H1 (cell line): ENCODE measurements around the gene DAGLA. TPM values are rescaled to one million over a fixed set of nuclear protein-coding genes. Genes with fewer than 3 reads are reported as not detected.

Experiments used
- CTCF ChIA-PET: fragments of 300-600 bp; sonication (Branson Sonifier 250); formaldehyde crosslinking; loops from one replicate; lab custom pipeline; 2021; ENCODE audit not compliant: partially characterized antibody; lab: Charles Lee
- POLR2A ChIA-PET: fragments of 300-600 bp; sonication (Branson Sonifier 250); formaldehyde crosslinking; loops from one replicate; lab custom pipeline; 2021; ENCODE audit warnings: inconsistent platforms; ENCODE audit not compliant: partially characterized antibody; lab: Charles Lee
- DNase-seq, 2 experiments: peaks; one replicate each; pipeline versions ENCODE4 v3.0.0 to v3.0.0-alpha.2; 2010 to 2022; ENCODE audit warnings: low spot score in 2 of 2, low read depth in 1 of 2, mixed read lengths in 1 of 2
- FAIRE-seq: peaks from 2 replicates; lab custom pipeline; 2011; peaks lifted over from hg19 to GRCh38; lab: Jason Lieb, UNC
- H2AFZ ChIP-seq: 2 replicates; pipeline ENCODE4 v1.8.1; 2012; ENCODE audit warnings: low read length, inconsistent platforms
- H2AK5ac ChIP-seq: 2 replicates; pipeline ENCODE4 v1.6.1; 2013; ENCODE audit warnings: low read depth, low read length
- H2BK120ac ChIP-seq: replicated peaks from 2 replicates; pipeline ENCODE3; 2013; ENCODE audit warnings: low read depth, low read length, inconsistent platforms
- H2BK12ac ChIP-seq: 2 replicates; pipeline ENCODE4 v1.6.1; 2013; ENCODE audit warnings: low read depth, low read length
- H2BK15ac ChIP-seq: 2 replicates; pipeline ENCODE4 v1.6.1; 2013; ENCODE audit warnings: low read length
- H2BK20ac ChIP-seq: 2 replicates; pipeline ENCODE4 v1.6.1; 2013; ENCODE audit warnings: low read length
- H2BK5ac ChIP-seq: 2 replicates; pipeline ENCODE4 v1.6.1; 2013; ENCODE audit warnings: low read depth, low read length
- H3K14ac ChIP-seq: 2 replicates; pipeline ENCODE4 v1.6.1; 2013; ENCODE audit warnings: inconsistent platforms; ENCODE audit not compliant: insufficient read length
- H3K18ac ChIP-seq: 2 replicates; pipeline ENCODE4 v1.6.1; 2013; ENCODE audit warnings: low read length; ENCODE audit errors: extremely low read depth
- H3K23ac ChIP-seq: 2 replicates; pipeline ENCODE4 v1.6.1; 2013; ENCODE audit warnings: inconsistent platforms; ENCODE audit not compliant: insufficient read length
- H3K23me2 ChIP-seq: 2 replicates; pipeline ENCODE4 v1.6.1; 2013; ENCODE audit warnings: low read depth, low read length
- H3K27ac ChIP-seq: 2 replicates; pipeline ENCODE4 v1.6.1; 2011; ENCODE audit warnings: low read depth, low read length, inconsistent platforms
- H3K27me3 ChIP-seq, 4 experiments: replicated peaks in 1 of 4; 1 replicate in 1 of 4; 2 replicates in 3 of 4; pipeline versions ENCODE4 v1.6.1 to v1.8.1; 2011 to 2013; ENCODE audit warnings: low read length in 3 of 4, mild to moderate bottlenecking in 3 of 4, inconsistent platforms in 2 of 4, mixed read lengths in 2 of 4, moderate library complexity in 1 of 4; ENCODE audit not compliant: control insufficient read depth in 3 of 4, insufficient read depth in 3 of 4; ENCODE audit errors: extremely low read depth in 1 of 4
- H3K36me3 ChIP-seq, 4 experiments: 2 replicates each; pipeline versions ENCODE4 v1.6.1 to v1.8.1; 2011 to 2013; ENCODE audit warnings: mild to moderate bottlenecking in 4 of 4, low read length in 3 of 4, moderate library complexity in 2 of 4, control low read depth in 1 of 4, inconsistent platforms in 1 of 4; ENCODE audit not compliant: insufficient read depth in 4 of 4, control insufficient read depth in 2 of 4
- H3K4ac ChIP-seq: replicated peaks from 2 replicates; pipeline ENCODE3; 2013; ENCODE audit warnings: low read length, low read depth, mixed read lengths, inconsistent platforms; ENCODE audit not compliant: insufficient read length
- H3K4me1 ChIP-seq, 4 experiments: replicated peaks in 1 of 4; 1 replicate in 1 of 4; 2 replicates in 3 of 4; pipeline versions ENCODE4 v1.6.1 to v1.8.1; 2011 to 2013; ENCODE audit warnings: low read length in 3 of 4, inconsistent platforms in 2 of 4, mixed read lengths in 1 of 4; ENCODE audit not compliant: insufficient read depth in 4 of 4, control insufficient read depth in 3 of 4
- H3K4me2 ChIP-seq, 2 experiments: 2 replicates each; pipeline versions ENCODE4 v1.6.1 to v1.8.1; 2011 to 2013; ENCODE audit warnings: low read depth in 2 of 2, low read length in 2 of 2, control low read depth in 1 of 2, inconsistent platforms in 1 of 2, mild to moderate bottlenecking in 1 of 2; ENCODE audit not compliant: insufficient read depth in 1 of 2
- H3K4me3 ChIP-seq, 4 experiments: fragments of 200-600, 300-600 bp in 1 of 4; sonication (generic), shearing (Covaris generic), sonication (Bioruptor Twin) in 1 of 4; 2 replicates each; pipeline versions ENCODE4 v1.5.1 to v1.8.1; 2011 to 2016; ENCODE audit warnings: low read length in 4 of 4, low read depth in 3 of 4, control low read depth in 2 of 4, inconsistent platforms in 2 of 4, mild to moderate bottlenecking in 2 of 4, mixed read lengths in 1 of 4, moderate library complexity in 1 of 4; ENCODE audit not compliant: insufficient read depth in 2 of 4; ENCODE audit errors: extremely low read depth in 1 of 4
- H3K56ac ChIP-seq: replicated peaks from 2 replicates; pipeline ENCODE3; 2013; ENCODE audit warnings: low read depth, mild to moderate bottlenecking, mixed read lengths, low read length, inconsistent platforms; ENCODE audit not compliant: insufficient read length
- H3K79me1 ChIP-seq: 2 replicates; pipeline ENCODE4 v1.6.1; 2013; ENCODE audit warnings: low read depth, low read length, control low read depth
- H3K79me2 ChIP-seq, 2 experiments: 2 replicates each; pipeline versions ENCODE4 v1.6.1 to v1.8.1; 2012 to 2013; ENCODE audit warnings: low read length in 2 of 2, mild to moderate bottlenecking in 2 of 2, inconsistent platforms in 1 of 2; ENCODE audit not compliant: insufficient read depth in 2 of 2, control insufficient read depth in 1 of 2
- H3K9ac ChIP-seq, 4 experiments: replicated peaks in 1 of 4; 1 replicate in 1 of 4; 2 replicates in 3 of 4; pipeline versions ENCODE4 v1.6.1 to v1.8.1; 2011 to 2013; ENCODE audit warnings: low read depth in 3 of 4, low read length in 3 of 4, control low read depth in 2 of 4, mild to moderate bottlenecking in 2 of 4, moderate library complexity in 2 of 4, inconsistent platforms in 1 of 4; ENCODE audit errors: extremely low read depth in 1 of 4
- H3K9me3 ChIP-seq, 2 experiments: 2 replicates each; pipeline versions ENCODE4 v1.6.1 to v1.8.1; 2012 to 2013; ENCODE audit warnings: mild to moderate bottlenecking in 2 of 2, moderate library complexity in 2 of 2, control low read depth in 1 of 2, inconsistent platforms in 1 of 2, low read depth in 1 of 2, low read length in 1 of 2, mixed read lengths in 1 of 2; ENCODE audit not compliant: insufficient read depth in 2 of 2
- H4K20me1 ChIP-seq, 2 experiments: replicated peaks in 1 of 2; 2 replicates each; pipeline versions ENCODE3 to v1.8.1; 2011 to 2013; ENCODE audit warnings: inconsistent platforms in 2 of 2, low read length in 2 of 2, mild to moderate bottlenecking in 1 of 2; ENCODE audit not compliant: insufficient read depth in 2 of 2, control insufficient read depth in 1 of 2
- H4K5ac ChIP-seq: 2 replicates; pipeline ENCODE4 v1.6.1; 2013; ENCODE audit warnings: low read length, low read depth, mixed read lengths, inconsistent platforms; ENCODE audit not compliant: insufficient read length
- H4K8ac ChIP-seq: 2 replicates; pipeline ENCODE4 v1.8.0; 2013; ENCODE audit warnings: mild to moderate bottlenecking, moderate library complexity, low read length, inconsistent platforms; ENCODE audit not compliant: insufficient read depth; ENCODE audit errors: extremely low read depth
- H4K91ac ChIP-seq: replicated peaks from 2 replicates; pipeline ENCODE3; 2013; ENCODE audit warnings: low read length, mixed read lengths, inconsistent platforms; ENCODE audit not compliant: insufficient read length
- ASH2L ChIP-seq: fragments of 200-600, 300-600 bp; sonication (generic); IDR thresholded peaks from one replicate; pipeline ENCODE4 v1.7.1; 2017; ENCODE audit warnings: low read length
- ATF2 ChIP-seq: IDR thresholded peaks from 2 replicates; pipeline ENCODE4 v1.6.1; 2012; ENCODE audit warnings: low read length, inconsistent platforms
- CBX5 ChIP-seq: fragments of 300-800, 300-1000 bp; sonication (generic); IDR thresholded peaks from 2 replicates; pipeline ENCODE4 v1.7.1; 2016; ENCODE audit warnings: antibody characterized with exemption, low read length, low read depth
- E2F6 ChIP-seq: IDR thresholded peaks from 2 replicates; pipeline ENCODE4 v1.6.1; 2012; ENCODE audit warnings: inconsistent platforms
- JUND ChIP-seq: IDR thresholded peaks from 2 replicates; pipeline ENCODE4 v1.6.1; 2011; ENCODE audit warnings: mild to moderate bottlenecking, improper control_type of control experiment, low read length
- MAFK ChIP-seq: IDR thresholded peaks from 2 replicates; pipeline ENCODE4 v1.6.1; 2012; ENCODE audit warnings: low read depth, mild to moderate bottlenecking, improper control_type of control experiment, low read length
- NRF1 ChIP-seq: IDR thresholded peaks from 2 replicates; pipeline ENCODE4 v1.6.1; 2011; ENCODE audit warnings: mild to moderate bottlenecking, low read depth, low read length, improper control_type of control experiment
- PHF8 ChIP-seq: fragments of 200-600 bp; sonication (generic); conservative IDR thresholded peaks from 2 replicates; pipeline ENCODE4 v1.7.1; 2012; ENCODE audit warnings: low read depth, mild to moderate bottlenecking, inconsistent platforms, low read length, moderate library complexity
- SUZ12 ChIP-seq: fragments of 200-600 bp; sonication (generic); IDR thresholded peaks from 2 replicates; pipeline ENCODE4 v1.6.1; 2012; ENCODE audit warnings: mild to moderate bottlenecking, inconsistent platforms, low read length, moderate library complexity, mixed read lengths
- TBP ChIP-seq: IDR thresholded peaks from 2 replicates; pipeline ENCODE4 v1.6.1; 2011; ENCODE audit warnings: low read depth, low read length, improper control_type of control experiment
- WGBS, 2 experiments: shearing (Covaris generic) in 1 of 2; methylation state at CpG; one replicate each; pipeline versions ENCODE4 v1.1.6 to v1.1.7; 2013 to 2015; ENCODE audit warnings: low lambda C conversion rate in 2 of 2, mixed read lengths in 2 of 2, inconsistent platforms in 1 of 2, low coverage in 1 of 2, missing lambda C conversion rate in 1 of 2; ENCODE audit not compliant: insufficient replicate concordance in 2 of 2, insufficient coverage in 1 of 2, insufficient read length in 1 of 2; ENCODE audit errors: extremely low coverage in 1 of 2, missing lambda C conversion rate in 1 of 2; 5-methylcytosine and 5-hydroxymethylcytosine counted together
- polyA plus RNA-seq, 7 experiments: library from polyadenylated mRNA; depleted of rRNA in 3 of 7; stranded (reverse) in 5 of 7; unstranded in 2 of 7; fragments of >200 nt in 5 of 7; fragments of 200-250 nt in 2 of 7; gene quantifications; 1 replicate in 5 of 7; 2 replicates in 1 of 7; 4 replicates in 1 of 7; pipeline versions ENCODE4 v1.2.1 to v1.2.3, GENCODE V29; 2011 to 2013; ENCODE audit warnings: missing spikeins in 2 of 7, mixed read lengths in 2 of 7
- total RNA-seq: library from RNA; stranded (reverse); fragmentation: NEBNext Ultra II Directional; extraction: Animal tissue kit (Norgen Biotek cat#: 25700); gene quantifications from 2 replicates; pipeline ENCODE4 v1.2.1, GENCODE V29; 2021

Gene DAGLA
- total and polyA plus RNA-seq, 2 of the 8 experiments (the other 6 are each of a cell fraction or from before 2014, with no cell fraction given): 3.6 to 6.6 TPM

- no peak overlapping the region for H2BK12ac ChIP-seq
- ChIA-PET POLR2A (interaction anchor here (1.0 to 5.2 kb wide), 5 partner anchors 9 to 33 kb away, joined by 3 to 56 read pairs (median 5); partner anchors contain the start of genes FEN1 and TMEM258), CTCF (interaction anchor here (0.5 to 7.2 kb wide), 9 partner anchors 8 to 63 kb away, joined by 4 to 48 read pairs (median 6); partner anchors contain the start of genes FEN1, MYRF and TMEM258)
- H4K91ac ChIP-seq: no peak overlapping the region
- no peaks in the 10 kb centered on the region; a peak in 1 of 8 replicates for H3K36me3 ChIP-seq
- H2BK120ac ChIP-seq: no peak overlapping the region
- H3K14ac ChIP-seq: no peak overlapping the region
- peaks cover 0 to 7% (median 5%) of the 10 kb centered on the region in 4 experiments; a peak in 6 of 7 replicates for H3K4me1 ChIP-seq
- H3K56ac ChIP-seq: no peak overlapping the region
- H3K4me3 ChIP-seq: no peak overlapping the region
- H2BK15ac ChIP-seq: no peak overlapping the region
- H3K4me2 ChIP-seq: no peak overlapping the region
- H2BK5ac ChIP-seq: no peak overlapping the region
- H3K79me1 ChIP-seq: no peaks in the 10 kb centered on the region
- H4K8ac ChIP-seq: peak overlapping the region; percentile 8; the same call in 1 of the 2 replicates
- H3K9me3 ChIP-seq: no peaks in the 10 kb centered on the region
- 93% methylated on average over 16 of the region's 24 CpGs; no CpG with 5 or more reads in 1 of the 2 experiments for WGBS, 2 experiments
- H4K5ac ChIP-seq: no peak overlapping the region
- FAIRE-seq: no peak
- no peak overlapping the region for H2AFZ ChIP-seq
- H3K18ac ChIP-seq: no peak overlapping the region
- no peaks in the 10 kb centered on the region for H3K23me2 ChIP-seq
- DNase-seq: no peak
- H3K79me2 ChIP-seq: no peaks in the 10 kb centered on the region
- TF ChIP-seq CBX5: no peak
- no peak for TF ChIP-seq TBP
- TF ChIP-seq SUZ12: no peak
- TF ChIP-seq ASH2L: no peak
- TF ChIP-seq MAFK: no peak
- TF ChIP-seq ATF2: no peak
- TF ChIP-seq JUND: no peak
- no peak for TF ChIP-seq NRF1
- TF ChIP-seq PHF8: no peak
- TF ChIP-seq E2F6: no peak
- no peak overlapping the region for H3K9ac ChIP-seq
- H3K23ac ChIP-seq: no peak overlapping the region
- no peak overlapping the region for H3K4ac ChIP-seq
- H3K27me3 ChIP-seq: no peaks in the 10 kb centered on the region; a peak in 1 of 7 replicates
- H3K27ac ChIP-seq: no peak overlapping the region
- no peak overlapping the region for H2BK20ac ChIP-seq
- peaks cover 0 to 3% of the 10 kb centered on the region in 2 experiments for H4K20me1 ChIP-seq
- no peak overlapping the region for H2AK5ac ChIP-seq
Observed at GRCh38 chr11:61778920-61779650, 98.9 kb downstream of the DAGLA start.
